ENCODE results near the gene TP53TG3.
"Not testable (repeated sequence)": the region's sequence is repeated elsewhere in the genome, so short reads cannot be mapped to it uniquely, and the experiment has no call there.

DNA sequence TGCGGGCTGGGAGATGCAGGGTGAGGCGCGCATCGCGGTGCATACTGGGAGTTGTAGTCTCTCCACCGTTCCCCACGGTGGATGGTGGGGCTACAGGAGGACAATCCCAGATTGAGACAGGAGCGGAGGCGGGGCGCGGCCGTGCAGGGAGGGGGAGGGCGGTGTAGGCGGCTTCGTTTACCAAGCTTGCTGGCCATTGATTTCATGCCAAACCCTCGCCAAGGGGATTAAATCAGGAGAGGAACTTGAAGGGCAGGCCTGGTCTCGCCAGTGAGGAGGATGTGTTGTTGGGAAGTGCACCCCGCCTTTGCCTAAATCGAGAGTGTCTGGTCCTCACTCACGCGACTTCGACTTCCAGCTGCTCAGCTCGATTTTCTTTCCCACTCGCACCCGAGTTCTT lies at the start of gene TP53TG3:
- TF ChIP-seq, protein P1, sequence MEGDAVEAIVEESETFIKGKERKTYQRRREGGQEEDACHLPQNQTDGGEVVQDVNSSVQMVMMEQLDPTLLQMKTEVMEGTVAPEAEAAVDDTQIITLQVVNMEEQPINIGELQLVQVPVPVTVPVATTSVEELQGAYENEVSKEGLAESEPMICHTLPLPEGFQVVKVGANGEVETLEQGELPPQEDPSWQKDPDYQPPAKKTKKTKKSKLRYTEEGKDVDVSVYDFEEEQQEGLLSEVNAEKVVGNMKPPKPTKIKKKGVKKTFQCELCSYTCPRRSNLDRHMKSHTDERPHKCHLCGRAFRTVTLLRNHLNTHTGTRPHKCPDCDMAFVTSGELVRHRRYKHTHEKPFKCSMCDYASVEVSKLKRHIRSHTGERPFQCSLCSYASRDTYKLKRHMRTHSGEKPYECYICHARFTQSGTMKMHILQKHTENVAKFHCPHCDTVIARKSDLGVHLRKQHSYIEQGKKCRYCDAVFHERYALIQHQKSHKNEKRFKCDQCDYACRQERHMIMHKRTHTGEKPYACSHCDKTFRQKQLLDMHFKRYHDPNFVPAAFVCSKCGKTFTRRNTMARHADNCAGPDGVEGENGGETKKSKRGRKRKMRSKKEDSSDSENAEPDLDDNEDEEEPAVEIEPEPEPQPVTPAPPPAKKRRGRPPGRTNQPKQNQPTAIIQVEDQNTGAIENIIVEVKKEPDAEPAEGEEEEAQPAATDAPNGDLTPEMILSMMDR (conservative IDR thresholded peaks at IDR 0.05; ENCODE audit: low read depth, low read length) = not testable (repeated sequence)
- TF ChIP-seq EZH2 (IDR thresholded peaks at IDR 0.05; ENCODE audit: low read length, unreplicated experiment); EZH2phosphoT487 (IDR thresholded peaks at IDR 0.05; ENCODE audit: borderline replicate concordance, low read length): not testable (repeated sequence)

All from PC-3 (cell line).